DOHH2 (cell line): ENCODE data around the gene KIAA1671.

Source experiments
- EZH2phosphoT487 ChIP-seq: fragments of 200-600 bp; sonication (generic); IDR thresholded peaks from 2 replicates; pipeline ENCODE4 v1.6.1; 2017; ENCODE audit warnings: borderline replicate concordance, mild to moderate bottlenecking, antibody characterized with exemption, low read length, moderate library complexity, mixed read lengths
- TF ChIP-seq, protein P1 (sequence below): fragments of 200-600 bp; sonication (generic); IDR thresholded peaks from one replicate; pipeline ENCODE4 v1.5.1; 2014; ENCODE audit warnings: antibody characterized with exemption, mild to moderate bottlenecking, low read depth, low read length; ENCODE audit not compliant: poor library complexity, severe bottlenecking

DNA sequence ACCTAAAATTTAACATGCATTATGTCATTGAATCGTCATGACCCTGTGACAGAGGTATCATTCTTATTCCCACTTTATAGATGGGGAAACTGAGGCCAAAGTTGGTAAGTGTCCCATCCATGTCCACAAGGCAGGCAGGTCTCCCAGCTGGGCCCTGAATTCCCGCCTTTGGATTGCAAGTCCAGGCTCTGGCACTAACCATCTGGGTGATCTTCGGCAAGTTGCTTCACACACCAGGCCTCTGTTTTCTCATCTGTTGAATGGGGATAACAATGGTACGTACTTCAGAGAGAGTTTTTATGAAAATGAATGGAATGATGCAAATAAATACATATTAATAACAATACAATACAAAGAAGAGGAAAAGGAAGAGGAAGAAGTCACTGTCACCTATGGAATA, 250.6 kb downstream of the KIAA1671 start:
- TF ChIP-seq, protein P1, sequence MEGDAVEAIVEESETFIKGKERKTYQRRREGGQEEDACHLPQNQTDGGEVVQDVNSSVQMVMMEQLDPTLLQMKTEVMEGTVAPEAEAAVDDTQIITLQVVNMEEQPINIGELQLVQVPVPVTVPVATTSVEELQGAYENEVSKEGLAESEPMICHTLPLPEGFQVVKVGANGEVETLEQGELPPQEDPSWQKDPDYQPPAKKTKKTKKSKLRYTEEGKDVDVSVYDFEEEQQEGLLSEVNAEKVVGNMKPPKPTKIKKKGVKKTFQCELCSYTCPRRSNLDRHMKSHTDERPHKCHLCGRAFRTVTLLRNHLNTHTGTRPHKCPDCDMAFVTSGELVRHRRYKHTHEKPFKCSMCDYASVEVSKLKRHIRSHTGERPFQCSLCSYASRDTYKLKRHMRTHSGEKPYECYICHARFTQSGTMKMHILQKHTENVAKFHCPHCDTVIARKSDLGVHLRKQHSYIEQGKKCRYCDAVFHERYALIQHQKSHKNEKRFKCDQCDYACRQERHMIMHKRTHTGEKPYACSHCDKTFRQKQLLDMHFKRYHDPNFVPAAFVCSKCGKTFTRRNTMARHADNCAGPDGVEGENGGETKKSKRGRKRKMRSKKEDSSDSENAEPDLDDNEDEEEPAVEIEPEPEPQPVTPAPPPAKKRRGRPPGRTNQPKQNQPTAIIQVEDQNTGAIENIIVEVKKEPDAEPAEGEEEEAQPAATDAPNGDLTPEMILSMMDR = no peak
- TF ChIP-seq EZH2phosphoT487 = no peak
